ENCODE results near the gene EIF1AX. TPM values are rescaled to one million over a fixed set of nuclear protein-coding genes. Genes with fewer than 3 reads are reported as not detected.

The EIF1AX gene
- 10 to 100 TPM; 22.4 to 32.3 TPM for total RNA-seq

GRCh38 chrX:20141281-20142220, at the start of gene EIF1AX:
EIF1AX (minus strand) TSS chrX:20141838; CDS start chrX:20141640, 198 bp downstream.

DNA sequence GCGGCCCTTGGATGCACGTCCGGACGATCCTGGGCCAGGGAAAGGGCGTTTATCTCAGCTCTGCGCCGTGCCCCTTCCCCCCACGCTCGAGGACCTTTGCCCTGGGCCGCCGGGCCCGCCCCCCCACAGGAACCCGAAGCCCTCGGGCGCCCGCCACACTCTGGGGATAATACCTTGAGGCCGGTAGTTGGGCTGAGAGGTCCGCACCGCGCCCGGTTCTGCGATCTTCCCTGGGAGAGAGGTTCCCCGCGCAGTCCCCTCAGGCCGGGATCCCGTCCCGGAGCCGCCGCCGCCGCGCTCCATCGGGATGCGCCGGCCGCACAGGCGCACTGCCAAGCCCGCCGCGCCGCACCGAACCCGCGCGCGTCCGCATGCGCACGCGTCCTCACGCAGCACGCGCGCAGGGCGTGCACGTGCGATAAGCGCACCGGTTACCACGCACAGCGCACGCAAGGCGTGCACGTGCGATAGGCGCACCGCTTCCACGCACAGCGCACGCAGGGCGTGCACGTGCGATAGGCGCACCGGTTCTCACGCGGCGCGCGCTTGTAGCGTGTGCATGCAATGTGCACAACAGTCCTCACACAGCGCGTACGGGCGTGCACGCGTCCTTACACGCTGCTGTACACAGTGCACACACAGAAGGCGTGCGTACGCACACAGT, 24.9 kb downstream of the EIF1AX start, which contains the start of gene MAP7D2:
Gene MAP7D2 (minus strand): TSS at position 331 of the 664 bp plus-strand sequence. CDS start 28 bp downstream, at position 303.

Small RNAs within 50 kb of the gene (small RNA-seq; reads per million reads assigned to genes)
- 30.7 to 45.7 reads per million in 2 donors for gene RF00493
- 0 reads per million in 2 donors for gene RF00494

Other genes with a start within 250 kb of the EIF1AX start
- gene BCLAF3, start 150.8 kb downstream of the EIF1AX start, total RNA-seq, result 1 to 10 TPM; 2.4 to 3.3 TPM
- 1 to 10 TPM; 1.7 TPM for gene MAP7D2, start 24.9 kb downstream of the EIF1AX start, total RNA-seq
- gene RPS6KA3, start 125.1 kb upstream of the EIF1AX start, total RNA-seq, result 10 to 100 TPM; 51.6 to 52.7 TPM